Stimulated activated CD4-positive, alpha-beta T cell treated with anti-CD3 and anti-CD28 coated beads, Interleukin-12 subunit alpha, Interleukin-12 subunit beta, amount 100 ng/mL, for 24 hours (primary cell): ENCODE results near the gene TEFM.
"Not testable (repeated sequence)": the region's sequence is repeated elsewhere in the genome, so short reads cannot be mapped to it uniquely, and the experiment has no call there.

Experiments used
- DNase-seq, 2 experiments: peaks; one replicate each; pipeline ENCODE4 v3.0.0-alpha.2; 2020; ENCODE audit warnings: low read depth in 2 of 2

The TEFM gene, protein sequence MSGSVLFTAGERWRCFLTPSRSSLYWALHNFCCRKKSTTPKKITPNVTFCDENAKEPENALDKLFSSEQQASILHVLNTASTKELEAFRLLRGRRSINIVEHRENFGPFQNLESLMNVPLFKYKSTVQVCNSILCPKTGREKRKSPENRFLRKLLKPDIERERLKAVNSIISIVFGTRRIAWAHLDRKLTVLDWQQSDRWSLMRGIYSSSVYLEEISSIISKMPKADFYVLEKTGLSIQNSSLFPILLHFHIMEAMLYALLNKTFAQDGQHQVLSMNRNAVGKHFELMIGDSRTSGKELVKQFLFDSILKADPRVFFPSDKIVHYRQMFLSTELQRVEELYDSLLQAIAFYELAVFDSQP

DNA sequence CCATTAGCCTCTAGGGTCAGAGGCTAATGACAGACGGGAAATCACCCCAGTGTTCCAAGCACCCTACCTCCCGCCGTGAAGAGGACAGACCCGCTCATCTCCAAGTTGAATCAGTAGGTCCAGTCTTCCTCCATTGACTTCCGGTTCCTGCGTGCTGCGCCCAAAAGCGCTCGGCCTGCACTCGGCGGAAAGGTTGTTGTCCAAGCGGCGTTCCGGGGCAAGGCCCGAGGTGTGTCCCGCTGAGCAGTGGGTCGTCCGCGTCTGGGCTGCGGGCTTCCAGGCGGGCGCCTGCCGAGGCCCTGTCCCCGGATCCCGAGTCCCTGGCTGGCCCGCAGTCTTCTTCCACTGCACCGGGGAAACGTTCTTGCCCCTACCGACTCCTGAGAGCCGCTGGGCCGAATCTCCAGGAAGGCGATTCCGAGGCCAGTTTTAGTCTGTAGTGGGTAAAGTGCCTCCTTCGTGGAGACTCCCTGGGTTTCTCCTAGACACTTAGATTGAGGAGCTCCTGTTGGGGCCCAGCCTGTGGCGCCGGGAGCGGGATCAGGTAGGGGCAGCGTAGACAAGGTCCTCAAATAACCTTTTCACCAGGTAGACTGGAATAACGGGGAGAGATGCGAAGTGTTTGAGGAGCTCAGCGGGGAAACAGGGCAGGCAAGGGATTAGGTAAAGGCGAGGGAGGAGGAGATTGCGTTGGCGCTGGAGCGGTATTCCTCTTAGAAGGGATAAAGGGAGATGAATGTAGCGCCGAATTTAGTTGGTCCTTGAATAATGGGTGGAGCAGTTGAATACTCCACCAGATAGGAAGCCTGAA is at the start of gene TEFM:
Gene TEFM (minus strand): TSS at position 138 of the 811 bp plus-strand sequence. CDS start 40 bp downstream, at position 98.
- DNase-seq: peak; percentile 85 to 88

DNA sequence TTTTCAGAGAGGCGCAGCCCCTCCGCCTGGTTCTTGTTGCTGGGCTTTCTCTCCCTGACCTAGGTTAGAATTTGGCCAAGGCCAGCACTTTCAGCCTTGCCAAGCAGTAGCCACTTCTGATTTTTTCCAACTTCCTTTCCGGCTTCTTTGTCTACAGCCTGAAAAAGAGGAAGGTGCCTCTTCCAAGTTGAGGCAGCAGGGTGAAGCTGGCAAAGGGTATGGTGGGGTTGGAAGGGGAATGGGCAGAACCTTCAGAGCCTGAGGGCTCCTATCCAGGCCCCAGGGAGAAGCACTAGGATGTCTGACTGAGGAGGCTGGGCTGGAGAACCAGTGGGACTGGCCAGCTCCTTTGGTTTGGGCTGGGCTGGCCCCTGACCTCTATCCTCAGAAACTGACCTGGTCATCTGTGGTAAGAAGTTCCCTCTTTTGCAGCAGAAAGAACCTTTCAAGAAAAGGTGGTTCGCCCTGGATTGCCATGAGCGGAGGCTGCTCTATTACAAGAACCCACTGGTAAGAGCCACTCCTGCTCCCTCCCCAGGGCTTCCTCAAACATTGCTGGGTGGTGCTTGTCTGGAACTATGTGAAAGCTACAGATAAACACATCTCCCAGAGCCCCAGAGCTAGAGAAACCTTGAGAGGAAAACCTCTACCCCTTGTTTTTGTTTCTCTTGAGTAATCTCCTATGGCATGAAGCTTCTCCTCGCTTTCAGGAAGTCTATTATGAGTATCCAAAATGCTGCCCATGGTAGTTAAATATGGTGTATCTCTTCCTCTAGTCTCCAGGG is 48.2 kb upstream of the TEFM start:
- no peak for DNase-seq

DNA sequence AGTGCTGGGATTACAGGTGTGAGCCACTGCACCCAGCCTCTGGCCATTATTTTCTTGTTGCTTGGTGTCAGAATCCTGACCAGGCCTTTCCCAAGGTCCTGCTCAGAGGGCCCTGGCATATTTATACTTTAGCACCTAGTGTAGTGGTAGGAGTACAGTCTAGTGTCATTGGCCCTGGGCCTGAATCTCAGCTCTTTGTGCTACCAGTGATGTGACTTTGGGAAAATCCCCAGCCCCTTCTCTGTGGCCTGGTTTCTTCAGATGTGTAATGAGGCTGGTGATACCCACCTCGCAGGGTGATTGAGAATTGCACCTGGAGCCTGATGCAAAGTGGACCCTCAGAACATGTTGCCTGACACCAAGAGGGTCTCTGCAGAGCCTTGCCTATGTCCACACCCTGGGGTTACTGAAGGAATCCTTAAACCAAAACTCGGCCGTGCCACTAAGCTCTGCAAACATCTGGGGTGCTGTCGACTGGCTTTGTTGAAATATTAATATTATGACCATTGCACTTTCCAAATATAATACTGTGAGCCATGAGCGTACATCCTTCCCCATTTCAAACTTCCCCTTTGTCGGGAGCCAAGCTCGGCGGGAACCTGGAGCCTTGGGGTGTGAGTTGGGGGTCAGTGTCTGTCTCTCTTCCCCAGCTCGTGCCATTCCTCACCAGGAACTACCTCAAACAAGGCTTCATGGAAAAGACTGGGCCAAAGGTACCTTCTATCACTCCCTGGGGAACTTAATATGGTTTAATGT is 46.8 kb upstream of the TEFM start:
- no peak for DNase-seq

DNA sequence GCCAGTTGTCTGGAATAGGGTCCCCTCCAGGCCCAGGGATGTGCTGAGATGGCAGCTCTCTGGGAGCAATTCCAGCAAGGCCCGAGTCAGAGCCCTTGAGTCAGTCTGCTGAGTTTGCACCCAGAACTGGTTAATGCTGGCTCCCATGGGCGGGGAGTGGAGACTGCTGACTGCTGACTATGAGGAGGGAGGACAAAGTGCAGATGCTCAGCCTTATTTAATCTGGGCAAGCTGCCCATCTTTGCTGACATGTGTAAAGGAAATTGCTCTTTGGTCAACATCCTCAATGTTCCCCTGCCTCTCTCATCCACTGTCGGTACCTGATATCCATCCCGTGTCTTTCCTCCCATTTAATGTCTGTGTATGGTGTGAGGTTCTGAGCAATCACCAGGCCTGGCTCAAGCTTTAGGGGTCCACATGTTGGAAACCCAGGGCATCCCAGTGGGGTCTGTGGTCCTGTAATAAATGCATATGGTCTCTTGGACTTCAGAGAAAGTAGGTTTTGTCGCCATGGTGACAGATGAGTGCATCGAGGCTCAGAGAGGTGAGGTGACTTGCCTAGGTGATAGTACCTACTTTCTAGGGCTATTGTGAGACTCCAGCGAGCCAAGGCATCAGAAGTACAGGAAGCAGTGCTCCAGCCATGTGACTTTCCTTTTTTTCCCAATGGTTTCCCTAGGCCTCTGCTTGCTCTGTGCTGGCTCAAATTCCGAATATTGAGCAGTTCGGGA is 44.8 kb upstream of the TEFM start:
- DNase-seq: no peak

DNA sequence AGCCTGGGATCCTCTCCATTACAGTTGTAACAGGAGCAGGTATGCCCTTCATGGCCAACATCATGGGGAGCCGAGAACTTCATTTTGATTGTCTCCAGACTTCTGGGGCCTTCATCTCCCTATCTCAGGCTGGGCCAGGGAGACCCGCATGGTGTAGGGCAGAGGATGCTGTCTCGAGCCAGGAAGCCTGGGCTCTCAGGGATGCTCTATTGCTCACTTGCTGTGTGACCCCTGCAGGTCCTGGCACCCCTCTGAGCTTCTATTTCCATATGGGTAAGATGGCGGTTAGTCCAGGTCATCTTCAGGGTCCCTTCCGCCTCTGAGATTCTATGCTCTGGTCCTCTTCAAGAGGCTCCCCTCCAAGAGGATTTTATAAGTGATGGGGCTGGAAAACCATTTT is 44.2 kb upstream of the TEFM start:
- DNase-seq: no peak

DNA sequence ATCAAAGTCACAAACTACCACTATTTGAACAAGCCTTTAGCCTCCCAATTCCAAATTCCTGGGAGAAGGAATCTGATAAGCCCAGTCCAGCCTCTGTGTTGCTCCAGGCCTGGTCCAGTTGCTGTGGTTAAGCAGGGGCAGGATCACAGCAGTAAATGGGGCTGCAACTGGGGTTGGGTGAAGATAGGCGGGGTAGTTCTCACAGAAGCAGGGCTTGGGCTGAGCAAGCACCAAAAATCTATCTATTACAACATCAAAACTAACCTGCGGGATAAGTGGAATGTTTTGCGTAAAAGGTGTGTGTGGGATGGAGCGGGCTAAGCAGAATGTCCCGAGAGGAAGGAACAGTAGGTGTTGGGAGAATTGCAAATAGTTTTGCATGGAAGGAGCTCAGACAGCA is 41.8 kb upstream of the TEFM start:
- no peak for DNase-seq

DNA sequence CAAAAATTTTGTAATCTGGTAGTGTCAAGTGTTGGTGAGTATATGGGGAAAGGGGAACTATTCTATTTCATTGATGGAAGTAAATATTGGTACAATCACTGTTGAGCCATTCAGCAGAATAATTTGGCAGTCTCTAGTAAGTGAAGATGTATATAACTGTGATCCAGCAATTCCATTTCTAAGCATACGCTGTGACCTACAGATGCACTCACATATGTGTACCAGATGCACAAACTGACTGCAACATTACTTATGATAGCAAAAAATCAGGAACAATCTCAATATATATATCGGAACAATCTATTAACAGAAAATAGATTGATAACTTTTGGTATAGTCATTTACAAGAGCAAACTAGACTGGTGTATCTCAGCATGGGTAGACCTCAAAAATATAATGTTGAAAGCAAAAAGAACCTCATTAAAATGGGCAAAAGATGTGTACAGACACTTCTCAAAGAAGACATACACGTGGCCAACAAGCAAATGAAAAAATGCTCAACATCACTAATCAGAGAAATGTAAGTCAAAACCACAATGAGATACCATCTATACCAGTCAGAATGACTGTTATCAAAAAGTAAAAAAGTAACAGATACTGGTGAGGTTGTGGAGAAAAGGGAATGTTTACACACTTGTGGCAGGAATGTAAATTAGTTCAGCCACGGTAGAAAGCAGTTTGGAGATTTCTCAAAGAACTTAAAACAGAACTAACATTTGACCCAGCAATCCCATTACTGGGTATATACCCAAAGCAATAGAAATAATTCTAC is 36.5 kb upstream of the TEFM start:
- DNase-seq: no peak

DNA sequence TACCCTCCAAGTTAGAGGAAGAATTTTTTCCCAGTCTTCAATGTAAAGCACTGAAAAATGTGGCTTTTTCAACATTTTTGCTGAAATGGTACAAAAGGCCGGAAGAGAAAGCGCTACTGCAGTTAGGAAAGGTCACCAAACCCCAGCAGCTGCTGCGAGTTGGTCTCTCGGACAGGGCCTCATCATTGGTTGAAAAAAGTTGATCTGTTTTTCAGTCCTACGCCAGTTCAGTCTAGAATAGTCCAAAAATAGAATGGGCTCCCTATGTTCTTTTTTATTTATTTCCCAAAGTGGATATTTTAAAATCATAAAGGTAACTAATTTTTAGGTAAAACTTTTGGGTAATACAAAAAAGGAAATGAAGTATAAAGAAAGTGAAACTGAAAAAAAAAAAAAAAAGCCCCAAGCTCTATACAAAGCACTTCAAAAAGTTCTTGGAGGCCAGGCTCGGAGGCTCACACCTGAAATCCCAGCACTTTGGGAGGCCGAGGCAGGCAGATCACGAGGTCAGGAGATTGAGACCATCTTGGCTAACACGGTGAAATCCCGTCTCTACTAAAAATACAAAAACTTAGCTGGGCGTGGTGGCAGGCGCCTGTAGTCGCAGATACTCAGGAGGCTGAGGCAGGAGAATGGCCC is 33.1 kb upstream of the TEFM start:
- DNase-seq: no peak

DNA sequence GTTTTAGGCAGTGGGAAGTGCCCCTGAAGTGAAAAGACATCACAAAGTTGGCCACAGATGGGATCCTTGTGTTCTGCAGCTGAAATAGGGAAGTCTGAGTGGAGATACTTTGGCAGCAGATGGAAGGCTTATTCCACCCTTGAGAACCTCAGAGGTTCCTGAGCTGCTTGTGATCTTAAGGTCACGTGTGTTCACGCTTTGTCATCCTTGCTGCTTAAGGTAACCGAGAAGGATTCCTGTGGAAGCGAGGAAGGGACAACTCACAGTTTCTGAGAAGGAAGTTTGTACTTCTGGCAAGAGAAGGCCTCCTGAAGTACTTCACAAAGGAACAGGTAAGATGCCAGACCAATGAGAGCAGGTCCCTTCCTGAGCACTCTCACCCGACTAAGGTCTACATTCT is 27.9 kb upstream of the TEFM start:
- no peak for DNase-seq

DNA sequence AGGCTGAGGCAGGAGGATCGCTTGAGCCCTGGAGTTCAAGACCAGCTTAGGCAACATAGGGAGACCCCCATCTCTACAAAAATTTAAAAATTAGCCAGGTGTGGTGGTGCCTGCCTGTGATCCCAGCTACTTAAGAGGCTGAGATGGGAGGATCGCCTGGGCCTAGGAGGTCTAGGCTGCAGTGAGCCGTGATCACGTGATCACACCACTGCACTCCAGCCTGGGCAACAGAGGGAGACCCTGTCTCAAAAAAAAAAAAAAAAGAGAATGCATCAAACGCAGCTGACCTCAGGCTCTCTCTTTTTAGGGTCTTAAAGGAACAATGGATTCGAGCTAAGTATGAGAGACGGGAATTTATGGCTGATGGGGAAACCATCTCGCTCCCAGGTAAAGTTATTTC is 25.5 kb upstream of the TEFM start:
- not testable (repeated sequence) for DNase-seq

DNA sequence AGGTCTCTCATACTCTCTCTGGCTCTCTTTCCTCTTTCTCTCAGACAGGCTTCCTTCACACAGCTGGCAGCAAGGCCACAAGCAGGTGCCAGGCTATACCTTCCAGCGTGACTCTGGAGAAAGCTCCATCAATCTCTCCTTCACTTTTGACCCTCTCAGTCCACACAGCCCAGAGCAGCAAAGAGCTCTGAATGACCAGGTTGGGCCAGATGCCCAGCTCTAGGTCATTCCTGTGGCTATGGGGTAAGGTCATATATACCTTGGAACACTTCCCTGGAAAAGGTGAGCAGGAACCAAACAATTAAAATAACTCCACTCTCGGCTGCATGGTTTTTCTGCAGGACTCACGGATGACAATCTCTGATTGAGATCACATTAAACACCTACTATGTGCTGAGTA is 24.5 kb upstream of the TEFM start:
- no peak for DNase-seq

DNA sequence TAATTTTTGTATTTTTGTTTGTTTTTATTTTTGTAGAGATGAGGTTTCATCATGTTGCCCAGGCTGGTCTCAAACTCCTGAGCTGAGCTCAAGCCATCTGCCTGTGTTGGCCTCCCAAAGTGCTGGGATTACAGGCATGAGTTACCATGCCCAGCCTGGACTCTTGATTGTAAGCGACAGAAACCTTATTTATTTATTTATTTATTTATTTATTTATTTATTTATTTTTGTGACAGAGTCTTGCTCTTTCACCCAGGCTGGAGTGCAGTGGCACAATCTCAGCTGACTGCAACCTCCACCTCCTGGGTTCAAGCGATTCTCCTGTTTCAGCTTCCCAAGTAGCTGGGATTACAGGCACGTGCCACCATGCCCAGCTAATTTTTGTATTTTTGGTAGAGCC is 23.8 kb upstream of the TEFM start:
- DNase-seq: not testable (repeated sequence)

DNA sequence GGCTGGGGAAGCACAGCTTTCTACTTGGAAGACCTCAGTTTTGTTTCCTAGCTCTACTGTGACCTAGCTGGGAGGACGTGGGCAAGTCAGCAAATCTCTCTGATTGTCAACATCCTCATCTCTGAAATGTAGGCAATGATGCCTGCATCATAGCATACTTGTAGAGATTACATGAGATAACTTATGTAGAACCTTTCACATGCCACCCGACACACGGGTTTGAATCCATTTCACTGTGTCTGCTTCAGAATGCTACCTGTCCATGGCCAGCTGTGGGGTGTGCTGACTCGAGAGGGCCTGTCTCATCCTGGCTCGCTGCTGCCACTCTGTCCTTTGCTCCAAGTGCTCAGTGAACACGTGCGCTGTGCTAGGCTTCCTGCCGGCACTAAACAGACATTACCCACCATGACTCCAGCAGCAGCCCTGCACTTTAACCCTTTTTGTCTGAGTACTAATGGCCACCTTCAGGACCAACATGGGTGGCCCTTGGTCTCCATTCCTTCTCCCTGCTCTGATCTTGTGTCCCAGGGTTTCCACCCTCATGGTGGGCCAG is 23.1 kb upstream of the TEFM start:
- DNase-seq: no peak

DNA sequence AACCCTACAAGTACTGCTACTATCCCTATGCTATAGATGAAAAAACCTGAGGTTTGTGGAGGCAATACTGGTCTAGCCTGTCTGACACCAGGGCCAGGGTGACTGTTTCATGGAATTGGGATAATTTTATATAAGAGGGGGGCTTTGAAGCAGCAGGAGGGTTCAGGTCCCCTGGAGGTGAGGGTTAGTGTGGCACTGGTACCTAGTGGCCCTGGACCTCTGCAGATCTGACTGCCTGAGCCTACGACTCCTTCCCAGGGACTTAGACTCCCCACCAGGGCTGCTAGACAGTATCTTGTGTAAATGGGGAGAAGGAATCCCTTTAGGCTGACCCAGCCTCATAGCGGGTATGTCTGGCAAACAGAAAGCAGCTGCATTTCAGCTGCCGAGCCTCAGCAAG is 22.5 kb upstream of the TEFM start:
- no peak for DNase-seq

DNA sequence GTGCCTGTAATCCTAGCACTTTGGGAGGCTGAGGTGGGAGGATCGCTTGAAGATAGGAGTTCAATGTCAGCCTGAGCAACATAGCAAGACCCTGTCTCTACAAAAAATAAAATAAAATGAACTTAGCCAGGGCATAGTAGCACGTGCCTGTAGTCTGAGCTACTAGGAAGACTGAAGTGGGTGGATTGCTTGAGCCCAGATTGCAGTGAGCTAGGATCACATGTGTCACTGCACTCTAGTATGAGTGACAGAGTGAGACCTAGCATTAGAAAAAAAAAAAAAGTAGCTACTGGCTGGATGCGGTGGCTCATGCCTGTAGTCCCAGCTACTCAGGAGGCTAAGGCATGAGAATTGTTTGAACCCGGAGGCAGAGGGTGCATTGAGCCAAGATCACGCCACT is 21.7 kb upstream of the TEFM start:
- no peak for DNase-seq

DNA sequence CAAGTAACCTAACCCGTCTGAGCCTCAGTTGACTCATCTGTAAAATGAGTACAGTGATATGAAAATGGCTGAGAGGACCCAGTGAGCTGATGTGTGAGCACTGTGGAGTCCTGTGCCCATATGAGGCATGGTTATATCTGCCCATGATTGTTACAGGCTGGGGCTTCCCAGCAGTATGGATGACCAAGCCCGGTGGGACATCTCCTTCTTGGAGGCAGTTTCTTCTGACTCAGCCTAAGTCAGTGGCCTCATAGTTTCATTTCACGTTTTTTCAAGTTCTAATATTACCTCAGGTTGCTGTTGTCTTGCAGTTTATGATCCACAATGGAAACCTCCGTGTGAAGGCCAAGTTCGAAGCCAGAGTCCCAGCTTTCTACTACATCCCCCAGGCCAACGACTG is 20.5 kb upstream of the TEFM start:
- no peak for DNase-seq

DNA sequence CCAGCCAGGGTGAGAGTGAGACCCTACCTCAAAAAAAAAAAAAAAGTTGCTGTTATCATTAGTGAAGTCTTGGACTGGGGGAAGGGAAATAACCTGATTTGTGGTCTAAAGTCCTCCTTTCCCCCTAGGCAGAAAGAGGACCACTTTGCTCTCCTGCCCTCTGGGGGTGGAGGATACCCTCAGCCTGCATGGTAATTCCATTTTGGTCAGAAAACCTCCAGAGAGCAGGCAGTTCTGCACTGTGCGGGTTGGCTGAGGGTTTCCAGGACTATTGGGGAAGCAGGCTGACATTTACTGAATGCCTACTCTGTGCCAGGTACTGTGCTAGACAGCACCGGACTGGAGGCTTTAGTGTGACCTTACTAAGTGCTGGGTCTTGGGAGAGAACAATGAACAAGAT is 18.3 kb upstream of the TEFM start:
- DNase-seq: no peak

DNA sequence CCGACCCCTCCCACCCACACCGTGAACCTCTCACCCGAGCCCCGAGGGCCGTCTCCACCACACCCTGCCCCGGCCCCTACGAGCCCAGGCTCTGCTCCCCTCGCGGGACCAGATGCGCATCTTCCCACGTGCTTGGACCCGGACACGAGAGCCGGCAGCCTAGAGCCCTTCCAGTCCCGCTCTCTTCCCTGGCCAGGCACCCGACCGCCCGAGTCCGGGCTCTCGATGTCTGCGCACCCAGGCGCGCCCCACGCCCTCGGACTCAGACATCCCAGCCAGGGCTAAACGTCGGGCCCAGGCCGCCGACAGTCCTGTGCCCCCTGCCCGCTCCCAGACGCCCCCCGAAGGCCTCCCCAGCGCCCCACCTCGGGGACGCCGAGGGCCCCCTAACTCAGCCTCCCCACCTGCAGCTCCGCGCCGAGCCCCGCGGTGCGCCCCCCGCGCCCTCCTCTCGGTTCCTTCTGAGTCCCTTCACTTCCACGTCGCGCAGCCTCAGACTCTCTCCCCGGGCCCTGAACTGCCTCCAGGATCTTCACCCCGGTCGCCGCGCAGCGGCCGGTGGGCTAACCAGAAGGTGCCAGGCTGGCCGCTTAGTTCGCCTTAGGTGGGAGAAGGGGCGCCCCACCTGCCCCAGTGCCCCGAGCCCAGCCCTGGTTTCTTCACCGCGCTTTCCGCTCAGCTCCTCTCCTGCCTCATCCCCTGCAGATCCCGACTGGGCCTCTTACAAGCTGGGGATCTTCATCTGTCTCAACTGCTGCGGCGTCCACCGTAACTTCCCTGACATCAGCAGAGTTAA is 16.4 kb upstream of the TEFM start:
- no peak for DNase-seq
